Measurements from ENCODE around the gene MGRN1.

Gene MGRN1
- total RNA-seq, result 36.0 to 59.5 reads per million in 2 donors

DNA sequence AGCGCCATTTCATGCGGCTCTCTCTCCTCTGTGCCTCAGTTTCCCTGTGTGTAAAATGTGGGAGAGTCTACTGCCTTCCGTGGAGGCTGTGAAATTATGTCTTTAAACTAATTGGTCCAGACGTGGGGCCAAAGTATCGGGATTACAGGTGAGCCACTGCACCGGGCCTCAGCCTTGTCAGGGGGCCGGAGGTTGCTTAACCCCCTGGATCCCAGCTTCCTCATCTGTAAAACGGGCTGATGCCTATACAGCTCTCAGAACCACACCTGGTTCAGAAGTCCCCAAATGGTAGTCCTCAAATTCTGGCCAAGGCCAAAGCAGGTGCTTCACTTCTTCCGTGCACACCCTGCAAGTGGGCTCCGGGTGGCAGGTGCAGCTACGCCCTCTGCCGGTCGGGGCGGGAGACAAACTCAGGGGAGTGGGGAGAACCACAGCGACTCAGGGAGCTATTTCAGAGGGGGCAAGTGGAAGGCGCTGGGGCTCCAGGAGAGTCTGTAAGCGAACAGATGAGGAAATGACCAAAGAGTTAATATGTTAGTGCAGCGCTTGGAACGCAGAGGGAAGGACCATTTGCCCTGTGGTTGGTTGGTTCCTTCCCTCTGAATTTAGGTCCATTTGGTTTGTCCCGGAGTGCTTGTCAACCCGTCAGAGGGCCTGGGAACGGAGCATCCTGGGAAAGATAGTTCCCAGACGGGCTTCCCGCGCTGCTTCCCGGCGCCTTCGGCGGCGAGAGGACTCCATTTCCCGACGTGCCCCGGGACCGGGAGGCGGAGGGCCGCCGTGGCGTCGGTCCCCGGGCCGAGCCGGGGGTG is at the start of gene MGRN1:
Gene MGRN1 (plus strand): TSS at position 812 of the 812 bp plus-strand sequence. CDS start 135 bp downstream, outside the sequence.
- DNase-seq, result peak; percentile 78 to 99 (median 89)

DNA sequence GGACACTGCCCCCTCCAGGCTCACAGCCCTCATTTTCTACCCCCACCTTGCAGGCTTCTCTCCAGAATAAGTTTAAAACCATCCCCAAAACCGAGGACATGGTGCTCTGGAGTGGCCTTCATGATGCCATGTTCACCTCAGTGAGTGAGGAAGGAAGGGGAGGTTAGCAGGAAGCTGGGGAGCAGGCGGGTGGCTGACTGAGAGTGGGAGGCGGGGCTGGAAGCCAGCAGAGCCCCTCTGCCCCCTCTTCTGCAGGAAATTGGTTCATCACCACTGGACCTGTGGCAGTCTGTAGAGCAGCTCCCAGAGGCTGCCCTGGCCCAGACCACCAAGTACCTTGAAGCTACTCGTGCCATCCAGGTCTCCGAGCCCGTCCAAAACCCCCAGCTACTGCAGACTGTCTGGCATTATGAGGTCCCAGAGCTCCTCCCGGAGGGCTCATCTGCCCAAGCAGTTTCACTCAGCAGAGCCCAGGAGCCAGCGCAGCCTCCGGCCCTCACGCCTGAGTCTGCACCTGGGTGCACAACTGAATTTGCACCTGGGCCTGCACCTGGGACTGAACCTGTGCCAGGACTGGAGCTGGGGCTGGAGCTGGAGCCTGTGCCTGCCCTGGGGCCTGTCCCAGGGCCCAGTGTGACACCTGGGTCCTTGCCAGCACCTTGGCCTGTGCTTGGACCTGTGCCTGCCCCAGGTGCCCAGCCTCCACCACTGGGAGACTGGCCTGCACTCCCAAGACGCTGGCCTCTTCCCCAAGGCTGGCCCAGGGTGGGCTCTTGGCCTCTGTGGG is 49.5 kb upstream of the MGRN1 start:
- no peak for DNase-seq

DNA sequence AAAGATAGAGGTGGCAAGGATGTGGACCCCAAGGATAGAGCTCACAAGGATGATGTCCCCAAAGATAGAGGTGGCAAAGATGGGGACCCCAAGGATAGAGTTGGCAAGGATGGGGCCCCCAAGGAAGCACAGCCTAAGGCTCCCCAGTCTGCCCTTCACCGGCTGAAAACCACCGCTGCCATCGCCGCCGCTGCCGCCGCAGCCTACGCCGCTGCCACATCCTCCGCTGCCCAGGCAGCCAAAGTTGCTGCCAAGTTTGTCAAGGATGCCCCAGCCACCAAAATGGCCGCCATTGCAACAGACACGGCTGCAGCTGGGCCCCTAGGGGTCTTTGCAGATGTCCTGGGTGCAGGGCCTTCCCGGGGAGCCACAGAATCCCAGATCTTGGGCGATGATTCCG is 48.6 kb upstream of the MGRN1 start:
- no peak for DNase-seq

DNA sequence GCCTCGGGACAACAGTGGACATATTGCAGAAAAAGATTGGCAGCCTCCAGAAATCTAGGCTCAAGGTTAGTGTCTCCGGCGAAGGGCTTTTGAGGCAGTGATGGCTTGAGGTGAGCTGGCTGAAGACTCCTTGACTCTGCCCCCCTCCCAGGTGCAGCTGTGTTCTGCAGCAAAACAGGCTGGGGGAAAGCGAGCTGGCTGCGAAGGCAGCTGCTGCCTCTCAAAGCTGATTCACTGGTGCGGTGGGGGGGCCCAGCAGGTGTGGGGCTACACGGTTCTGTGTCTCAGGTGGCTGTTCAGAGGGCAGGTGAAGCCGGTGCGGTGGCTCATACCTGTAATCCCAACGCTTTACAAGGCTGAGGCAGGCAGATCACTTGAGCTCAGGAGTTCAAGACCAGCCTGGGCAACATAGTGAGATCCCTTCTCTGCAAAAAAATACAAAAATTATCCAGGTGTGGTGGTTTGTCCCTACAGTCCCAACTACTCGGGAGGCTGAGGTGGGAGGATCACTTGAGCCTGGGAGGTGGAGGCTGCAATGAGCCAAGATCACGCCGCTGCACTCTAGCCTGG is 45.6 kb upstream of the MGRN1 start:
- DNase-seq, result no peak

DNA sequence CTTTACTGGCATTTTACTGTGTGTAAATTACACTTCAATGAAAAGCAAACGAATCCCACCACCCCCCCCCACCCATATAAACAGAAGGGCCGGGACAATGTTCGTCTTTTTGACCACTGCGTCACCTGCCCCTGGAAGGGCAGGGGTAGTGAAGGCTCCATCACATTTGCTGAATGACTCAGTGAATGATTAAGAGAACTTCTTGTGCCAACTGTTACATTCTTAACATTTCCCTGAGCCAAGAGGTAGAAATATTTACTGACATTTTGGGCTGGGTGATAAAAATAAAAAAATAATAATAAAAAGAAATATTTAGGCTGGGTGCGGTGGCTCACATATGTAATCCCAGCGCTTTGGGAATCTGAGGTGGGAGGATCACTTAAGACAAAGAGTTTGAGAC is 44.4 kb upstream of the MGRN1 start:
- DNase-seq, result no peak

- DNase-seq, result no peak
These were observed 40.7 kb upstream of the MGRN1 start for GRCh38 chr16:4583906-4584305.

- DNase-seq, result no peak
These were observed 38.3 kb upstream of the MGRN1 start for GRCh38 chr16:4586291-4586690.

DNA sequence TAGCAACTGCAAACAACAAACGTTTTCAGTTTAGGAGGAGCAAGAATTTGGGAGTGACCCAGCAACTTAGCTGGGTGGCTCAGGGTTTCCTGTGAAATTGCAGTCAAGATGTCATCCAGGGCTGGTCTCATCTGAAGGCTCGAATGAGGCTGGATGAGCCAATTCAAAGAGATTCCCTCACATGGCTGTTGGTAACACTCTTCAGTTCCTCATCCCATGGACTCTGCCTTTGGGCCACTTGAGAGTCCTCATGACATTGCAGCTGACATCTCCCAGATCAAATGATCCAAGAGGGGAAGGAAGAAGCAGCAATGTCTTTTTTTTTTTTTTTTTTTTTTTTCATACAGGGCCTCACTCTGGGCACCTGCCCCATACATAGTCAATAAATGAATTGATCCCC is 36.2 kb upstream of the MGRN1 start:
- DNase-seq, result no peak

DNA sequence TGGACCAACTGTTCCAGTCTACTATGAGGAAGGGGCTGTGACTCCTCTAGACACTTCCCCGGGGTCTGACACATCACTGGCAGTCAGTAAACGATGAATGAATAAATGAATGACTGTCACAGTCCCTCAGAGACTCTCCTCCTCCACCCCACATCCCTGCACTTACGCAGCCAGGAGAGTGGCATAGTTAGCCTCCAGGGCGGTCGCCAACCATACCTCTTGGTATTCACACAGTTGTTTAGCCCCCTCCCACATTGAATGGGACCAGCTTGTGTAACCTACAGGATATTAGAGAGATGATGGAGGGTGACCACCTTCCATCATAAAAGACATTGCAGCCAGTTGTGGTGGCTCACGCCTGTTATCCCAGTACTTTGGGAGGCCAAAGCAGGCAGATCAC is 35.7 kb upstream of the MGRN1 start:
- DNase-seq, result no peak

DNA sequence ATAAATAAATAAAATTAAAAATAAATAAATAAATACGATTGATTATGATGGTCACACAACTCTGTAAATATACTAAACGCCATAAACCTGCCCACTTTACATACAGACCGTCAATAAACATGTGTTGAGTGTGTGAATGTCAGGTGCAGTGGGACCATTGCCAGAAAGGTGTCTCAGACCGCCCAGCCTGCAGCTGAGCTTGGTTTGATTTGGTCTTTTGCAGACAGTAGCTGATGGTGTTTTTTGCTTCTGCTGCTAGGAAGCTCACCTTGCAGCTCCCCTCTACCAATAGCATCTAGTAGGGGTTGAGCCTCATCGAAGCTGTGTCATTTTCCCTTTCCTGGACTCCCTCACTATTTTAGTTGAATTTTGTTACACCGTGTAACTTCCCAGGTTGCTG is 33.4 kb upstream of the MGRN1 start:
- no peak for DNase-seq

DNA sequence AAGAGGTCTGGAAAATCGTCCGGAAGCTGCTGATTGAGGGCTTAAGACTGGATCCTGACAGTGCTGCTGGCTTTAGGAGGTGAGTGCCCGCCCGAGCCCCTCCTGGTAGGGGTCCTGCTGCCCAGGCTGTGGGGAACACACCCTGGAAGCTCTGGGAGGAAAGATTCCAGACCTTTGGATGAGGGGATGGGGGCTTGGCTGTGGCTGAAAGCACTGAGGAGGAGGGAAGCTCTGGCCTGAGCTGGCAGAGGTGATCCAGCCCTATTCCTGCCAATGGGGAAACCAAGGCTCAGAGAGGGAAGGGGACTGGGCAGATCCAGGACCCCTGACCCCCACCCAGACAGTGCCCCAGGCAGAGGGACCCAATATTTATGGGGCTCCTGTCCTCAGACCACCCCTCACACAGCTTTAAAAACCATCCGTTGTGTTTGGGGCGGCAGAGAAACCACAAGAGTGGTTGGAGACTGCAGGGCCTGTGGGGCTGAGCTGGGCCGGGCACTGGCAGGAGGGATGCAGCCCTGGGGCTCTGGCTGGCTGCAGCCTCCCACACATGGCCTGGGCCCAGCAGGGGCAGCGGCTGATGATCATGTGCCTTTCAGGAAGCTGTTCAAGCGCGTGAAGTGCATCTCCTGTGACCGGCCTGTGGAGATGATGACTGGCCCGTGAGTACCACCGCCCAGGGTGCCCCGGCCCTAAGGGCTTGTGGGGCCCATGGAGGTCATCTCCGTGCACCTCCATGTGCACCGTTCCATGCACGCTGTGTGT is 32.7 kb upstream of the MGRN1 start:
- DNase-seq, result no peak

GRCh38 chr16:4593086-4593485 is 31.5 kb upstream of the MGRN1 start:
- DNase-seq, result no peak

DNA sequence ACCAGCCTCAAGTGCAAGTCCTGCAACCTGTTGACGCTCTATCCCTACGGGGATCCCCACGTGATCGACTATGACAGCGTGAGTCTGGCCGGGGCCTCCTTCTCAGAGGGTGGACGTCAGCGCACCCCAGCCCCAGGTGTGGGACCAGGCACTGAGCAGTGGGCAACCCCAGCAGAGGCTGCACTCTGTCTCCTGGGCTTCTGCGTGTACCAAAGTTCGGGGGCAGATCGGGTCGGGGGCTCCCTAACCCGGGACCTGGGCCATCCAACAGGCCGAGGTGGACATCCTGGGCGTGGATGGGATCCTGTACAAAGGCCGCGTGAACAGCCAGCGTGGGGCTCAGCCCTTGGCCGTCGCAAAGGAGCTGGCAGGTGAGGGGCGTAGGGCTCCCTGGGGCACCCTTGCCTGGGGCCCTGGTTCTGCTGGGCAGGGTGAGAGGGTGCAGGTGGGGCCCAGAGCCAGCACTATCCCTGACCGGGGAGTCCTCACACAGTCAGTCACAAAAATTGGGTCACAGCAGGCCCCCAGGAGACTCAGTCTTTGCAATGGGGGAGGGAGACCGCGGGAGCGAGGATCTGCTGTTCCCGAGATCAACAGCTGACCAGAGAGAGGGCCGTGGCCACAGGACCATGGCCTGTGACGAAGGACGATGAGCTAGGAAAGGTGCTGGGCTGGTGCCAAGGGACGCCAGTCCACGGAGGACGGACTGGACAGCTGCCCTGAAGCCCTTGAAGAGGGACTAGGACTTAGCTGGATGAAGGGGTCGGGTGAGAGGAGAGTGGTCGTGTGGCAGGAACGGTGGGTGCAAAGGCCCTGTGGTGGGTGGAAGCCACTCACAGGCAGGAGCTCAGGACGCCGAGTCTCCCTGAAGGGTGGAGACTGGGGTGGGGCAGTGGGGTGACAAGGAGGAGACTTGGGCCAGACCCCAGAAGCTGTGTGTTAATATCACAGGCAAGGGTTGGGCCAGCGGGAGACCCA is 29.9 kb upstream of the MGRN1 start:
- DNase-seq, result no peak

DNA sequence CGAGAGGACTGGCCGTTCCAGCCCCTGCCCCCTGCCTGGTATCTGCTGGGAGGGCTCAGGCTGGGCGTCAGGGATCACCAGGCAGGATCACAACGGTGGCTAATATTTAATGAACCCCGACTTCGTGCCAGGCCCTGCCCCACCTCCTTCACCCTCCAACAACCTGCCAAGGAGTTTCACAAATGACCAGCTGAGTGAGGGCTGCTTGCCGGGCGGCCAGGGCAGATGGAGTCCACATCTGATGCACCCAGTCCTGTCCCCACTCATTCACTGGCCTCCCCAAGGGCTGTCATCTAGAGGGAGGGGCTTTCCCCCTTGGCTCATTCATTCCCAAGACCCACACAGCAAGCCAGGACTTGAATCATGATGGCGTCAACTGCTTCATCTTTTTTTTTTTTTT is 27.5 kb upstream of the MGRN1 start:
- no peak for DNase-seq

- no peak for DNase-seq
These were observed 25.6 kb upstream of the MGRN1 start for GRCh38 chr16:4599037-4599436.

GRCh38 chr16:4599545-4599944 is 25.1 kb upstream of the MGRN1 start:
- DNase-seq, result no peak

- DNase-seq, result no peak
These were observed 23.4 kb upstream of the MGRN1 start for GRCh38 chr16:4601036-4601863.

- DNase-seq, result no peak
These were observed 22.8 kb upstream of the MGRN1 start for GRCh38 chr16:4601864-4602186.

- no peak for DNase-seq
These were observed 22.3 kb upstream of the MGRN1 start for GRCh38 chr16:4602331-4602730.

GRCh38 chr16:4603624-4604170 is 20.9 kb upstream of the MGRN1 start:
- no peak for DNase-seq

DNA sequence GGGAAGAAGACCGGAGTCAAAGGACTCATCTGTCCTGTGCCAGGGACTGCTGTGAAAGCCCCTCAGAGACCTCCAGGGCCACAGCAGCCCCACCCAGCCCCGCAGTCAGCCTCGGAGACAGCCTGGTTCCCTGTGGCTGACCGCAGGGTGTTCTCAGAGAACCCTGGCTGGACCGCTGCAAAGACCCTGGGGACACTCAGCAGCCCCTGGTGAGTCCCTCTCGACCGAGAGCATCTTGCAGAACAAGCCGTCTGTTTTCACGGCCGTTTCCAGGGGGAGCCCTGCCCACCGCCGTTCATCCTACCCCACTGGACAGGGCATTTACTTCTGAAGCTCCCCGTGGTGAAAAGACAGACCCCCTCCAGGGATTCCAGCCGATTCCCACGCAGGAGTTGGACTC is 20.2 kb upstream of the MGRN1 start:
- DNase-seq, result no peak

Measured in T-helper 2 cell (primary cell).